Prostate gland (tissue), 2 donors: Measurements from ENCODE around the gene AMOTL1. TPM values are rescaled to one million over a fixed set of nuclear protein-coding genes. Genes with fewer than 3 reads are reported as not detected.

Experiments
- DNase-seq: peaks from one replicate; pipeline ENCODE4 v3.0.0-alpha.2; 2019; ENCODE audit warnings: low spot score
- H3K27ac ChIP-seq, 2 donors: fragments of 200-600 bp; sonication (generic); 2 replicates each; pipeline ENCODE4 v1.5.1; 2017 to 2019
- H3K27me3 ChIP-seq: fragments of 200-600 bp; sonication (generic); replicated peaks from 2 replicates; pipeline ENCODE4 v1.5.1; 2019; ENCODE audit not compliant: insufficient read depth
- H3K36me3 ChIP-seq, 2 donors: fragments of 200-600 bp; sonication (generic); 1 replicate in 1 of 2; 2 replicates in 1 of 2; pipeline versions ENCODE4 v1.5.1 to v1.8.1; 2017 to 2019
- H3K4me1 ChIP-seq: fragments of 200-600 bp; sonication (generic); replicated peaks from 2 replicates; pipeline ENCODE4 v1.5.1; 2019
- H3K4me3 ChIP-seq, 2 donors: fragments of 200-600 bp; sonication (generic); 2 replicates each; pipeline ENCODE4 v1.5.1; 2017 to 2019
- H3K9me3 ChIP-seq: fragments of 200-600 bp; sonication (generic); 2 replicates; pipeline ENCODE4 v1.5.1; 2017
- CTCF ChIP-seq, 4 experiments: fragments of 200-600 bp in 2 of 4; fragments of 450-650 bp in 2 of 4; sonication (generic) in 2 of 4; IDR thresholded peaks; 1 replicate in 3 of 4; 2 replicates in 1 of 4; pipeline ENCODE4 v1.5.1; 2016 to 2019; ENCODE audit warnings: antibody characterized with exemption in 4 of 4, mild to moderate bottlenecking in 2 of 4, moderate library complexity in 2 of 4
- POLR2A ChIP-seq: fragments of 450-650 bp; IDR thresholded peaks from one replicate; pipeline ENCODE4 v1.6.1; 2016; ENCODE audit warnings: antibody characterized with exemption, mild to moderate bottlenecking
- POLR2AphosphoS5 ChIP-seq: sonication (generic); formaldehyde crosslinking; IDR thresholded peaks from one replicate; pipeline ENCODE4 v1.6.1; 2017; ENCODE audit warnings: antibody characterized with exemption
- WGBS: methylation state at CpG from one replicate; pipeline ENCODE4 v1.1.5; 2018; 5-methylcytosine and 5-hydroxymethylcytosine counted together
- intact Hi-C: fragments of 100-400 bp; cut with DNase I; formaldehyde crosslinking; loops from one replicate; pipeline ENCODE4 v1.14.2; 2022
- total RNA-seq, 2 donors: library from RNA; depleted of rRNA; stranded (reverse); fragments of >200 nt; gene quantifications; one replicate each; pipeline ENCODE4 v1.1.0, GENCODE V29; 2016

Gene AMOTL1
- total RNA-seq, 2 donors from 2014 or later, result 49.2 to 67.2 TPM

GRCh38 chr11:94814272-94814976 lies 46.3 kb downstream of the AMOTL1 start:
- DNase-seq, result no peak
- Histone ChIP-seq H3K9me3 (no peaks in the 10 kb centered on the region), H3K27me3 (no peaks in the 10 kb centered on the region), H3K36me3 (no peaks in the 10 kb centered on the region), H3K27ac (peak overlapping the region; percentile 32 to 41), H3K4me3 (no peak overlapping the region), H3K4me1 (peaks cover 2% of the 10 kb centered on the region)
- TF ChIP-seq POLR2AphosphoS5 (no peak), POLR2A (no peak), CTCF (IDR thresholded peaks at IDR 0.05) (no peak)
- 47% methylated on average over 7 of the region's 7 CpGs for WGBS
- intact Hi-C loops, result no loop called here

- Histone ChIP-seq H3K27ac (no peak overlapping the region), H3K4me3 (no peak overlapping the region), H3K36me3 (no peaks in the 10 kb centered on the region), H3K27me3 (no peaks in the 10 kb centered on the region), H3K4me1 (peaks cover 2% of the 10 kb centered on the region), H3K9me3 (no peaks in the 10 kb centered on the region)
- no peak for TF ChIP-seq POLR2AphosphoS5
- TF ChIP-seq POLR2A, result no peak
- 77% methylated on average over 4 of the region's 4 CpGs for WGBS
- intact Hi-C loops, result no loop called here
- no peak for DNase-seq
Observed at GRCh38 chr11:94815705-94816344, 47.7 kb downstream of the AMOTL1 start.

- Histone ChIP-seq H3K27ac (no peak overlapping the region), H3K4me1 (no peaks in the 10 kb centered on the region), H3K9me3 (no peaks in the 10 kb centered on the region), H3K36me3 (peaks cover 0 to 8% of the 10 kb centered on the region in 2 donors), H3K4me3 (no peak overlapping the region), H3K27me3 (no peaks in the 10 kb centered on the region)
- no peak for DNase-seq
- intact Hi-C loops, result no loop called here
- 99% methylated on average over 7 of the region's 7 CpGs for WGBS
- TF ChIP-seq CTCF (IDR thresholded peaks at IDR 0.05) (no peak), POLR2AphosphoS5 (no peak)
Observed at GRCh38 chr11:94820480-94820879, 52.3 kb downstream of the AMOTL1 start.

GRCh38 chr11:94821439-94821838 lies 53.3 kb downstream of the AMOTL1 start:
- no peaks in the 10 kb centered on the region for H3K27me3 ChIP-seq
- 96% methylated on average over 14 of the region's 14 CpGs for WGBS
- H3K4me3 ChIP-seq, result no peak overlapping the region
- no peak for DNase-seq
- no peaks in the 10 kb centered on the region for H3K4me1 ChIP-seq
- peaks cover 0 to 8% of the 10 kb centered on the region in 2 donors for H3K36me3 ChIP-seq
- H3K27ac ChIP-seq, result no peak overlapping the region
- intact Hi-C loops, result no loop called here
- TF ChIP-seq POLR2A (no peak), POLR2AphosphoS5 (no peak), CTCF (IDR thresholded peaks at IDR 0.05) (no peak)
- no peaks in the 10 kb centered on the region for H3K9me3 ChIP-seq

GRCh38 chr11:94822080-94822479 lies 53.9 kb downstream of the AMOTL1 start:
- H3K36me3 ChIP-seq, result peaks cover 0 to 8% of the 10 kb centered on the region in 2 donors
- no peak overlapping the region for H3K4me3 ChIP-seq
- 87% methylated on average over 7 of the region's 7 CpGs for WGBS
- H3K27ac ChIP-seq, result no peak overlapping the region
- no peak for TF ChIP-seq CTCF (IDR thresholded peaks at IDR 0.05)
- TF ChIP-seq POLR2A, result no peak
- TF ChIP-seq POLR2AphosphoS5, result no peak
- no peak for DNase-seq
- intact Hi-C loops, result no loop called here
- no peaks in the 10 kb centered on the region for H3K27me3 ChIP-seq
- H3K4me1 ChIP-seq, result no peaks in the 10 kb centered on the region
- no peaks in the 10 kb centered on the region for H3K9me3 ChIP-seq
